C4-2B (cell line): Measurements from ENCODE around the gene ZNF778.
"Not testable (repeated sequence)": the region's sequence is repeated elsewhere in the genome, so short reads cannot be mapped to it uniquely, and the experiment has no call there.

Experiments used
- CTCF ChIP-seq: fragments of 450-650 bp; conservative IDR thresholded peaks from 2 replicates; pipeline ENCODE4 v1.5.1; 2017; ENCODE audit warnings: mild to moderate bottlenecking
- ZFX ChIP-seq: fragments of 450-650 bp; IDR thresholded peaks from 2 replicates; pipeline ENCODE4 v1.6.1; 2017

GRCh38 chr16:89186593-89187031 lies 30.9 kb upstream of the ZNF778 start:
- not testable (repeated sequence) for TF ChIP-seq CTCF, ZFX
